IMR-90 (cell line): Measurements from ENCODE around the gene ST7. TPM values are rescaled to one million over a fixed set of nuclear protein-coding genes. Genes with fewer than 3 reads are reported as not detected.

Source experiments
- ATAC-seq: fragments of 200-7000 bp; cut with Tn5 transposase; 2 replicates; pipeline ENCODE4 v1.9.1; 2020; ENCODE audit warnings: low read depth, mild to moderate bottlenecking, moderate library complexity
- BruUV-seq: library from RNA; stranded (reverse); fragments of 400-500 nt; replicated peaks from 2 replicates; lab custom pipeline; 2021; lab: Mats Ljungman, UMichigan
- CTCF ChIA-PET: fragments of 300-600 bp; formaldehyde crosslinking; extraction: SDS; loops from one replicate; lab custom pipeline; 2021; ENCODE audit warnings: antibody characterized with exemption; lab: Yijun Ruan, JAX
- POLR2A ChIA-PET: fragments of 300-600 bp; sonication (Branson Sonifier 250); formaldehyde crosslinking; loops from one replicate; lab custom pipeline; 2022; ENCODE audit warnings: antibody characterized with exemption; ENCODE audit not compliant: unreplicated experiment; lab: Charles Lee
- DNase-seq: peaks from one replicate; pipeline ENCODE4 v3.0.0; 2013
- H2AFZ ChIP-seq: replicated peaks from 2 replicates; pipeline ENCODE3; 2013; ENCODE audit warnings: low read length, mild to moderate bottlenecking; ENCODE audit not compliant: poor library complexity
- H2AK5ac ChIP-seq: 2 replicates; pipeline ENCODE4 v1.6.1; 2013; ENCODE audit warnings: low read depth, low read length, inconsistent platforms
- H2AK9ac ChIP-seq: replicated peaks from 2 replicates; pipeline ENCODE3; 2013; ENCODE audit warnings: mild to moderate bottlenecking, low read depth, low read length, moderate library complexity; ENCODE audit not compliant: poor library complexity
- H2BK120ac ChIP-seq: 2 replicates; pipeline ENCODE4 v1.6.1; 2013; ENCODE audit warnings: low read depth, low read length, inconsistent platforms
- H2BK15ac ChIP-seq: 3 replicates; pipeline ENCODE4 v1.6.1; 2013; ENCODE audit warnings: low read depth, low read length, inconsistent platforms
- H2BK20ac ChIP-seq: 2 replicates; pipeline ENCODE4 v1.6.1; 2013; ENCODE audit warnings: low read depth, mild to moderate bottlenecking, inconsistent platforms, low read length, moderate library complexity
- H2BK5ac ChIP-seq: 2 replicates; pipeline ENCODE4 v1.6.1; 2013; ENCODE audit warnings: mild to moderate bottlenecking, low read depth, low read length, inconsistent platforms; ENCODE audit not compliant: poor library complexity, severe bottlenecking
- H3K14ac ChIP-seq: replicated peaks from 2 replicates; pipeline ENCODE4 v1.6.1; 2013; ENCODE audit warnings: low read depth, low read length, inconsistent platforms
- H3K18ac ChIP-seq: 2 replicates; pipeline ENCODE4 v1.6.1; 2013; ENCODE audit warnings: low read depth, low read length, control low read depth
- H3K23ac ChIP-seq: 2 replicates; pipeline ENCODE4 v1.6.1; 2013; ENCODE audit warnings: low read depth, low read length, inconsistent platforms
- H3K27ac ChIP-seq: 2 replicates; pipeline ENCODE4 v1.5.1; 2013; ENCODE audit warnings: mild to moderate bottlenecking, control low read depth, low read length; ENCODE audit not compliant: insufficient read depth
- H3K27me3 ChIP-seq: 2 replicates; pipeline ENCODE4 v1.6.1; 2013; ENCODE audit warnings: low read length; ENCODE audit not compliant: control insufficient read depth, insufficient read depth
- H3K36me3 ChIP-seq: 2 replicates; pipeline ENCODE4 v1.6.1; 2013; ENCODE audit warnings: low read length, mixed read lengths; ENCODE audit not compliant: control insufficient read depth, insufficient read depth
- H3K4ac ChIP-seq: 2 replicates; pipeline ENCODE4 v1.6.1; 2013; ENCODE audit warnings: low read depth, low read length, inconsistent platforms
- H3K4me1 ChIP-seq: 2 replicates; pipeline ENCODE4 v1.6.1; 2013; ENCODE audit warnings: low read length, mixed read lengths; ENCODE audit not compliant: control insufficient read depth, insufficient read depth
- H3K4me2 ChIP-seq: 2 replicates; pipeline ENCODE4 v1.6.1; 2013; ENCODE audit warnings: low read depth, mild to moderate bottlenecking, control low read depth, low read length, moderate library complexity
- H3K4me3 ChIP-seq: 2 replicates; pipeline ENCODE4 v1.5.1; 2013; ENCODE audit warnings: low read depth, mild to moderate bottlenecking, control low read depth, low read length, moderate library complexity; ENCODE audit not compliant: insufficient read depth
- H3K56ac ChIP-seq: 2 replicates; pipeline ENCODE4 v1.6.1; 2013; ENCODE audit warnings: low read length, inconsistent platforms; ENCODE audit not compliant: insufficient read depth; ENCODE audit errors: extremely low read depth
- H3K79me1 ChIP-seq, 2 experiments: 2 replicates each; pipeline ENCODE4 v1.6.1; 2013; ENCODE audit warnings: low read length in 2 of 2, inconsistent platforms in 1 of 2, low read depth in 1 of 2
- H3K9ac ChIP-seq: 2 replicates; pipeline ENCODE4 v1.6.1; 2013; ENCODE audit warnings: low read depth, low read length, control low read depth
- H3K9me1 ChIP-seq: 2 replicates; pipeline ENCODE4 v1.6.1; 2013; ENCODE audit warnings: low read length, inconsistent platforms; ENCODE audit not compliant: insufficient read depth
- H3K9me3 ChIP-seq: 2 replicates; pipeline ENCODE4 v1.6.1; 2013; ENCODE audit warnings: low read length; ENCODE audit not compliant: control insufficient read depth, insufficient read depth
- H4K20me1 ChIP-seq: 2 replicates; pipeline ENCODE4 v1.6.1; 2013; ENCODE audit warnings: low read length, inconsistent platforms; ENCODE audit not compliant: insufficient read depth
- H4K5ac ChIP-seq: 2 replicates; pipeline ENCODE4 v1.6.1; 2013; ENCODE audit warnings: mild to moderate bottlenecking, low read depth, low read length, control low read depth
- H4K8ac ChIP-seq, 2 experiments: 2 replicates each; pipeline ENCODE4 v1.6.1; 2013; ENCODE audit warnings: low read depth in 2 of 2, low read length in 2 of 2, control low read depth in 1 of 2, inconsistent platforms in 1 of 2
- H4K91ac ChIP-seq: 2 replicates; pipeline ENCODE4 v1.6.1; 2013; ENCODE audit warnings: low read depth, low read length, inconsistent platforms; ENCODE audit not compliant: insufficient read depth
- BHLHE40 ChIP-seq: fragments of 150-350 bp; IDR thresholded peaks from 2 replicates; pipeline ENCODE4 v1.6.1; 2016; ENCODE audit warnings: mild to moderate bottlenecking, low read depth, low read length
- CEBPB ChIP-seq: IDR thresholded peaks from 2 replicates; pipeline ENCODE4 v1.6.1; 2012; ENCODE audit warnings: low read depth, low read length, improper control_type of control experiment
- CHD1 ChIP-seq: IDR thresholded peaks from 2 replicates; pipeline ENCODE4 v1.6.1; 2012; ENCODE audit warnings: low read depth, low read length, improper control_type of control experiment
- CTCF ChIP-seq: conservative IDR thresholded peaks from 2 replicates; pipeline ENCODE4 v1.5.1; 2012; ENCODE audit warnings: mild to moderate bottlenecking, low read depth, low read length, improper control_type of control experiment
- ELK1 ChIP-seq: fragments of 150-350 bp; IDR thresholded peaks from 2 replicates; pipeline ENCODE4 v1.6.1; 2016; ENCODE audit warnings: low read depth, mild to moderate bottlenecking, low read length, moderate library complexity, borderline replicate concordance
- FOS ChIP-seq: fragments of 150-350 bp; IDR thresholded peaks from 2 replicates; pipeline ENCODE4 v1.6.1; 2016; ENCODE audit warnings: low read depth, low read length
- MAFK ChIP-seq: IDR thresholded peaks from 2 replicates; pipeline ENCODE4 v1.6.1; 2012; ENCODE audit warnings: low read depth, low read length, improper control_type of control experiment
- MAZ ChIP-seq: IDR thresholded peaks from 2 replicates; pipeline ENCODE4 v1.6.1; 2012; ENCODE audit warnings: low read depth, mild to moderate bottlenecking, low read length, improper control_type of control experiment, moderate library complexity, borderline replicate concordance
- MXI1 ChIP-seq: IDR thresholded peaks from 2 replicates; pipeline ENCODE4 v1.6.1; 2012; ENCODE audit warnings: low read depth, mild to moderate bottlenecking, low read length, moderate library complexity, borderline replicate concordance
- POLR2A ChIP-seq: IDR thresholded peaks from 2 replicates; pipeline ENCODE4 v1.6.1; 2012; ENCODE audit warnings: mild to moderate bottlenecking, low read depth, low read length
- RAD21 ChIP-seq: IDR thresholded peaks from 2 replicates; pipeline ENCODE4 v1.6.1; 2012; ENCODE audit warnings: low read length, improper control_type of control experiment
- RCOR1 ChIP-seq: IDR thresholded peaks from 2 replicates; pipeline ENCODE4 v1.6.1; 2012; ENCODE audit warnings: mild to moderate bottlenecking, low read length, improper control_type of control experiment; ENCODE audit not compliant: insufficient replicate concordance
- RFX5 ChIP-seq: IDR thresholded peaks from 2 replicates; pipeline ENCODE4 v1.8.0; 2012; ENCODE audit warnings: low read depth, mild to moderate bottlenecking, low read length, moderate library complexity
- SMC3 ChIP-seq: fragments of 150-350 bp; IDR thresholded peaks from 2 replicates; pipeline ENCODE4 v1.6.1; 2016; ENCODE audit warnings: low read depth, mild to moderate bottlenecking, antibody characterized with exemption, low read length, moderate library complexity
- USF2 ChIP-seq: fragments of 150-350 bp; IDR thresholded peaks from 2 replicates; pipeline ENCODE4 v1.6.1; 2017; ENCODE audit warnings: mild to moderate bottlenecking, antibody characterized with exemption, low read length, low read depth
- WGBS, 2 experiments: methylation state at CpG; one replicate each; pipeline versions ENCODE4 v1.1.5 to v1.1.7; 2013; ENCODE audit warnings: missing lambda C conversion rate in 2 of 2; ENCODE audit not compliant: insufficient read length in 1 of 2; ENCODE audit errors: extremely low coverage in 2 of 2; 5-methylcytosine and 5-hydroxymethylcytosine counted together
- dilution Hi-C: fragments of 300-500 bp; cut with HindIII; formaldehyde crosslinking; loops from one replicate; pipeline ENCODE4 v1.14.3; 2018; ENCODE audit warnings: low sequenced_read_pairs; ENCODE audit not compliant: unreplicated experiment
- in situ Hi-C: fragments of 300-500 bp; cut with MboI; formaldehyde crosslinking; loops from 3 replicates; pipeline ENCODE4 v1.14.3; 2019; ENCODE audit warnings: low sequenced_read_pairs, inconsistent platforms, mixed read lengths
- intact Hi-C: fragments of 100-400 bp; cut with micrococcal nuclease; formaldehyde crosslinking; loops from 2 replicates; pipeline ENCODE4 v1.10.0; 2022
- polyA plus RNA-seq, 3 experiments: library from polyadenylated mRNA; depleted of rRNA; stranded (reverse); fragments of >200 nt; gene quantifications; 2 replicates each; pipeline ENCODE4 v1.2.3, GENCODE V29; 2012; ENCODE audit warnings: low replicate concordance in 1 of 3
- total RNA-seq: library from RNA; depleted of rRNA; stranded (reverse); fragments of >200 nt; gene quantifications from 2 replicates; pipeline ENCODE4 v1.2.3, GENCODE V29; 2012

The ST7 gene
- total and polyA plus RNA-seq, 2 of the 4 experiments (the other 2 are of a cell fraction): 18.6 to 26.0 TPM

GRCh38 chr7:116949941-116950801, 3.1 kb upstream of the ST7 start:
- in situ Hi-C loops: loop anchor here (25.0 kb wide), 1 partner anchor 762 kb away; no protein-coding TSS in a partner anchor
- H2AK5ac ChIP-seq: no peak overlapping the region
- no peak overlapping the region for H3K27ac ChIP-seq
- no peak overlapping the region for H2AK9ac ChIP-seq
- H2BK15ac ChIP-seq: no peak overlapping the region
- 84% methylated on average over 4 of the region's 9 CpGs; no CpG with 5 or more reads in 1 of the 2 experiments for WGBS, 2 experiments
- H2AFZ ChIP-seq: no peak overlapping the region
- peaks cover 9 to 12% of the 10 kb centered on the region in 2 experiments for H3K79me1 ChIP-seq
- ATAC-seq (no peak), DNase-seq (no peak)
- H2BK120ac ChIP-seq: no peak overlapping the region
- H3K4me2 ChIP-seq: no peak overlapping the region
- no peak overlapping the region for H3K4me3 ChIP-seq
- CTCF ChIA-PET: no interaction called here
- POLR2A ChIA-PET: no interaction called here
- H2BK20ac ChIP-seq: no peak overlapping the region
- no TSS peak for BruUV-seq
- no peak overlapping the region for H3K23ac ChIP-seq
- H4K91ac ChIP-seq: no peak overlapping the region
- H3K4me1 ChIP-seq: peaks cover 3% of the 10 kb centered on the region
- no peaks in the 10 kb centered on the region for H3K27me3 ChIP-seq
- no peak overlapping the region for H2BK5ac ChIP-seq
- H3K9me3 ChIP-seq: no peaks in the 10 kb centered on the region
- no peak overlapping the region for H3K18ac ChIP-seq
- no peak overlapping the region for H3K14ac ChIP-seq
- intact Hi-C loops: no loop called here
- H4K8ac ChIP-seq: no peak overlapping the region
- no peak overlapping the region for H3K56ac ChIP-seq
- H4K5ac ChIP-seq: no peak overlapping the region
- no peaks in the 10 kb centered on the region for H3K9me1 ChIP-seq
- H4K20me1 ChIP-seq: peaks cover 3% of the 10 kb centered on the region; the same call in 1 of the 2 replicates
- dilution Hi-C loops: no loop called here
- no peaks in the 10 kb centered on the region for H3K36me3 ChIP-seq
- H3K4ac ChIP-seq: peak overlapping the region; percentile 30; the same call in 1 of the 2 replicates
- no peak overlapping the region for H3K9ac ChIP-seq
- TF ChIP-seq MXI1: no peak
- no peak for TF ChIP-seq CEBPB
- no peak for TF ChIP-seq CTCF
- TF ChIP-seq FOS: no peak
- no peak for TF ChIP-seq POLR2A
- TF ChIP-seq USF2: no peak
- TF ChIP-seq MAZ: no peak
- no peak for TF ChIP-seq RFX5
- no peak for TF ChIP-seq RCOR1
- TF ChIP-seq ELK1: no peak
- no peak for TF ChIP-seq MAFK
- no peak for TF ChIP-seq RAD21
- TF ChIP-seq SMC3: no peak
- no peak for TF ChIP-seq BHLHE40
- no peak for TF ChIP-seq CHD1
